ENCODE data around the gene POMT2.

The POMT2 gene

DNA sequence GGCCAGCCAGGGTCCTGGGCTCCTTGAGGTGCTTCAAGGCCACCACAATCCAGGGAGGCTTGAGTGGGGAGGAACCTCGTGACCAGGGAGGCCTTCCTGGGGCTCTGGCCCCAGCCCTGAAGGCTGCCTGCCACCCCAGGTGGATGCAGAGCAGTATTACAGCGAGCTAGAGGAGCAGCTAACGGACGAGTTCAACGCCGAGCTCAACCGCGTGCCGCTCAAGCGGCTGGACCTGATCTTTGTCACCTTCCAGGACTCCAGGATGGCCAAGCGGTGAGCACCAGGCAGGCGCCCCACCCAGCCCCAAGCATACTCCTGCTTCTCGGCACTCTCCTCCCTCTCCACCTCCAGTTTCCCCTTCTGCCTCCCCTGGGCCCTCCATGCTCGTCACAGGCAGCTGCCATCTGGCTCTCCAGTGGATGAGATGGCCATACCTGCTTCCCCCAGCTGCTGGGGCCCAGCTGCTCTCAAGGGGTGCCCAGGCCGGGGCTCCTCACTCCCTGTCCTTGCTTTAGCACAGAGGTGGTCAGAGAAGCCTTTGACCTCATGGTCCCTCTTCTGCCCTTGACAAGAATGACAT is 80.3 kb downstream of the POMT2 start:
- TF ChIP-seq, protein P1, sequence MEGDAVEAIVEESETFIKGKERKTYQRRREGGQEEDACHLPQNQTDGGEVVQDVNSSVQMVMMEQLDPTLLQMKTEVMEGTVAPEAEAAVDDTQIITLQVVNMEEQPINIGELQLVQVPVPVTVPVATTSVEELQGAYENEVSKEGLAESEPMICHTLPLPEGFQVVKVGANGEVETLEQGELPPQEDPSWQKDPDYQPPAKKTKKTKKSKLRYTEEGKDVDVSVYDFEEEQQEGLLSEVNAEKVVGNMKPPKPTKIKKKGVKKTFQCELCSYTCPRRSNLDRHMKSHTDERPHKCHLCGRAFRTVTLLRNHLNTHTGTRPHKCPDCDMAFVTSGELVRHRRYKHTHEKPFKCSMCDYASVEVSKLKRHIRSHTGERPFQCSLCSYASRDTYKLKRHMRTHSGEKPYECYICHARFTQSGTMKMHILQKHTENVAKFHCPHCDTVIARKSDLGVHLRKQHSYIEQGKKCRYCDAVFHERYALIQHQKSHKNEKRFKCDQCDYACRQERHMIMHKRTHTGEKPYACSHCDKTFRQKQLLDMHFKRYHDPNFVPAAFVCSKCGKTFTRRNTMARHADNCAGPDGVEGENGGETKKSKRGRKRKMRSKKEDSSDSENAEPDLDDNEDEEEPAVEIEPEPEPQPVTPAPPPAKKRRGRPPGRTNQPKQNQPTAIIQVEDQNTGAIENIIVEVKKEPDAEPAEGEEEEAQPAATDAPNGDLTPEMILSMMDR (IDR thresholded peaks at IDR 0.05; ENCODE audit: poor library complexity, severe bottlenecking) = no peak
- ATAC-seq (ENCODE audit: low read depth) (no peak), DNase-seq (ENCODE audit: low spot score) (no peak)
- H3K27ac ChIP-seq (ENCODE audit: poor library complexity, severe bottlenecking) = no peak overlapping the region
- H3K4me1 ChIP-seq (ENCODE audit: insufficient read depth, poor library complexity, severe bottlenecking) = no peaks in the 10 kb centered on the region
- H3K27me3 ChIP-seq (ENCODE audit: insufficient read depth, poor library complexity, severe bottlenecking) = no peaks in the 10 kb centered on the region
- H3K4me3 ChIP-seq (ENCODE audit: severe bottlenecking) = no peak overlapping the region
- no peaks in the 10 kb centered on the region for H3K9me3 ChIP-seq (ENCODE audit: severe bottlenecking)
- H3K36me3 ChIP-seq (ENCODE audit: low read depth) = no peaks in the 10 kb centered on the region

DNA sequence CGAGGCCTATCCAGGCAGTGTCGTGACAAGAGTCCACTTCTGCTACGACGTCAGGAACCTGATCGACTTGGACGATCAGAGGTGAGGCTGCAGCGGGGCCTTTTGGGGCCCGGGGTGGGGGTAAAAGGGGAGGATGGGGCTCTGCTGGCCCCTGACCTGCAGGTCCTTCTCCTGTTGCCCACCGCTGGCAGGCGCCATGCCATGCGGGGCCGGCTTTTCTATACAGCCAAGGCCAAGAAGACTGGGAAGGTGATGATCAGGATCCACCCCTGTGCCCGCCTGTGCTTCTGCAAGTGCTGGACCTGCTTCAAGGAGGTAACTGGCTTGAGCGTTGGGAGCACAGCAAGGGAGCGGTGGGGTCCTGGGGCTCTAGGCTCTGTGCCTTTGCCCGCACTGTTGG is 81.3 kb downstream of the POMT2 start:
- Histone ChIP-seq H3K4me1 (ENCODE audit: insufficient read depth, poor library complexity, severe bottlenecking) (no peaks in the 10 kb centered on the region), H3K36me3 (ENCODE audit: low read depth) (no peaks in the 10 kb centered on the region), H3K27me3 (ENCODE audit: insufficient read depth, poor library complexity, severe bottlenecking) (no peaks in the 10 kb centered on the region), H3K27ac (ENCODE audit: poor library complexity, severe bottlenecking) (no peak overlapping the region), H3K9me3 (ENCODE audit: severe bottlenecking) (no peaks in the 10 kb centered on the region), H3K4me3 (ENCODE audit: severe bottlenecking) (no peak overlapping the region)
- TF ChIP-seq, protein P1 (IDR thresholded peaks at IDR 0.05; ENCODE audit: poor library complexity, severe bottlenecking) = no peak
- ATAC-seq (ENCODE audit: low read depth) (no peak), DNase-seq (ENCODE audit: low spot score) (no peak)

DNA sequence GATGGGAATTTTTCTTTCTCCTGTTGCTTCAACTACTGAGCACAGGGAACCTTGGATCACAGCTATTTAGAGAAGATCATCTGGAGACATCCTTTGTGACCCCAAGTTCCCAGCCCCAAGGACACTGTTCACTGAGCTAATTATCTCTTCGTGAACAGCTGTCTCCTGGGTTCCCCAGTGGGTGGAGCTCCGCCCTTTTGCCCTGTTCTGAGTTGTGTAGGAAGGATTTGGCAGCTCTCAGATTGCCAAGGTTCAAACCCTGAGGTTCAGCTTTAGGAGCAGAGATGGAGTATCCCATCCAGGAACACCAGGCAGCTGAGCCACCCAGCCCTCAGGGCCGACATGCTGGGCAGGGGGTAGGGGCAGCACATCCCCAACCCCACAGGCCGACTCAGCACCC is 81.7 kb downstream of the POMT2 start:
- no peaks in the 10 kb centered on the region for H3K4me1 ChIP-seq (ENCODE audit: insufficient read depth, poor library complexity, severe bottlenecking)
- TF ChIP-seq, protein P1 (IDR thresholded peaks at IDR 0.05; ENCODE audit: poor library complexity, severe bottlenecking) = no peak
- H3K36me3 ChIP-seq (ENCODE audit: low read depth) = no peaks in the 10 kb centered on the region
- H3K27me3 ChIP-seq (ENCODE audit: insufficient read depth, poor library complexity, severe bottlenecking) = no peaks in the 10 kb centered on the region
- H3K4me3 ChIP-seq (ENCODE audit: severe bottlenecking) = no peak overlapping the region
- H3K27ac ChIP-seq (ENCODE audit: poor library complexity, severe bottlenecking) = no peak overlapping the region
- no peaks in the 10 kb centered on the region for H3K9me3 ChIP-seq (ENCODE audit: severe bottlenecking)
- DNase-seq (ENCODE audit: low spot score) (no peak), ATAC-seq (ENCODE audit: low read depth) (no peak)

DNA sequence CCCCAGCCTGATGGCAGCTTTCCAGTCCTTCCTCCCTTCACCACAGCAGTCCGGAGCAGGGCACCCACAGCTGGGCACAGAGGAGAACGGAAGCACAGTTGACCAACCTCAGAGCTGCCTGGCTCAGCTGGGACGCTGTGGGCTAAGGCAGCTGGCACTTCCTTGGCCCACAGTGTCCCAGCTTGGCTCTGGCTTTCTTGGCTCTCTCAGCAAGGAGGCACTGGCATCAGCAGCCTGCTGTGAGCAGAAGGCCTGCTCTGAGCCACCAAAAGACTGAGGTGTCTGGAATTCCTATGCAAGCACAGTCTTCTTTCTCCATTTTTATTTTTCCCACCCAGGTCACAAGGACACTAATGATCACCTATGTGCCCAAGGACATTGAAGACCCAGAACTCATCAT is 82.3 kb downstream of the POMT2 start:
- Histone ChIP-seq H3K4me1 (ENCODE audit: insufficient read depth, poor library complexity, severe bottlenecking) (no peaks in the 10 kb centered on the region), H3K9me3 (ENCODE audit: severe bottlenecking) (no peaks in the 10 kb centered on the region), H3K4me3 (ENCODE audit: severe bottlenecking) (no peak overlapping the region), H3K27ac (ENCODE audit: poor library complexity, severe bottlenecking) (no peak overlapping the region), H3K36me3 (ENCODE audit: low read depth) (no peaks in the 10 kb centered on the region), H3K27me3 (ENCODE audit: insufficient read depth, poor library complexity, severe bottlenecking) (no peaks in the 10 kb centered on the region)
- TF ChIP-seq, protein P1 (IDR thresholded peaks at IDR 0.05; ENCODE audit: poor library complexity, severe bottlenecking) = no peak
- no peak for ATAC-seq (ENCODE audit: low read depth)
- no peak for DNase-seq (ENCODE audit: low spot score)

DNA sequence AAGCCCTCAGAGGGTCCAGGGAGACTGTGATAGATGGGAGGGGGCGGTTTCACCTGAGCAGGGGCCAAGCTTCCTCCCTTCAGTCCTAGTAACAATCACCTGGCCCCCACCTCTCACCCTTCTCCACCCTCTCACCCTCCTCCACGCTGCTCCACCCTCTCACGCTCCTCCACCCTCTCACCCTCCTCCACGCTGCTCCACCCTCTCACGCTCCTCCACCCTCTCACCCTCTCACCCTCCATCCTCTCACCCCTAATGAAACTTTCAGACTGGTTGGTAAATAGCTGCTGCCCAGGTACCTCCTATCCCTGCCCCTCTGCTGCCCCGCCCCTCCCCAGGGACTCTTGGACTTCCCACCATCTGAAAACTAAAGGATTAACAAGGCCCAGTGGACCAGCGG is 83.9 kb downstream of the POMT2 start:
- DNase-seq (ENCODE audit: low spot score) (no peak), ATAC-seq (ENCODE audit: low read depth) (0 out of 3 replicates have a peak, but pooled peaks have one; percentile 7)
- Histone ChIP-seq H3K9me3 (ENCODE audit: severe bottlenecking) (no peaks in the 10 kb centered on the region), H3K4me3 (ENCODE audit: severe bottlenecking) (no peak overlapping the region), H3K36me3 (ENCODE audit: low read depth) (no peaks in the 10 kb centered on the region), H3K27ac (ENCODE audit: poor library complexity, severe bottlenecking) (no peak overlapping the region), H3K27me3 (ENCODE audit: insufficient read depth, poor library complexity, severe bottlenecking) (no peaks in the 10 kb centered on the region), H3K4me1 (ENCODE audit: insufficient read depth, poor library complexity, severe bottlenecking) (no peaks in the 10 kb centered on the region)
- TF ChIP-seq, protein P1 (IDR thresholded peaks at IDR 0.05; ENCODE audit: poor library complexity, severe bottlenecking) = no peak
